Endodermal cell (in vitro differentiated cells): ENCODE data around the gene TRIM66. TPM values are rescaled to one million over a fixed set of nuclear protein-coding genes. Genes with fewer than 3 reads are reported as not detected.

Experiments
- DNase-seq: peaks from one replicate; pipeline ENCODE4 v3.0.0-alpha.2; 2017
- H3K27ac ChIP-seq: 2 replicates; pipeline ENCODE4 v1.5.1; 2013; ENCODE audit warnings: mild to moderate bottlenecking, low read depth, low read length, moderate library complexity
- H3K27me3 ChIP-seq: 2 replicates; pipeline ENCODE4 v1.6.1; 2013; ENCODE audit warnings: mild to moderate bottlenecking, low read length, moderate library complexity; ENCODE audit not compliant: insufficient read depth, control insufficient read depth, poor library complexity, severe bottlenecking
- H3K36me3 ChIP-seq: 2 replicates; pipeline ENCODE4 v1.7.0; 2013; ENCODE audit warnings: mild to moderate bottlenecking, low read length, moderate library complexity; ENCODE audit not compliant: control insufficient read depth, insufficient read depth
- H3K4me1 ChIP-seq: one replicate; pipeline ENCODE4 v1.7.0; 2013; ENCODE audit warnings: low read length; ENCODE audit not compliant: control insufficient read depth, insufficient read depth
- H3K4me3 ChIP-seq: 2 replicates; pipeline ENCODE4 v1.5.1; 2013; ENCODE audit warnings: mild to moderate bottlenecking, low read length, moderate library complexity
- H3K9ac ChIP-seq: 2 replicates; pipeline ENCODE4 v1.6.1; 2013; ENCODE audit warnings: mild to moderate bottlenecking, low read length, moderate library complexity; ENCODE audit not compliant: poor library complexity, severe bottlenecking; ENCODE audit errors: extremely low read depth
- H3K9me3 ChIP-seq: 2 replicates; pipeline ENCODE4 v1.6.1; 2013; ENCODE audit warnings: mild to moderate bottlenecking, low read length, moderate library complexity; ENCODE audit not compliant: control insufficient read depth
- H3K27ac Mint-ChIP-seq: 2 replicates; pipeline ENCODE4 v1.8.0; 2020; ENCODE audit warnings: mixed read lengths
- H3K27me3 Mint-ChIP-seq: 2 replicates; pipeline ENCODE4 v1.8.0; 2021; ENCODE audit warnings: mild to moderate bottlenecking, mixed read lengths; ENCODE audit not compliant: insufficient read depth
- H3K36me3 Mint-ChIP-seq: 2 replicates; pipeline ENCODE4 v1.8.0; 2020; ENCODE audit warnings: low read depth, mixed read lengths
- H3K4me1 Mint-ChIP-seq: 2 replicates; pipeline ENCODE4 v1.8.0; 2020; ENCODE audit warnings: mixed read lengths
- H3K4me3 Mint-ChIP-seq: 2 replicates; pipeline ENCODE4 v1.8.0; 2020; ENCODE audit warnings: mild to moderate bottlenecking, moderate library complexity, mixed read lengths
- H3K9me3 Mint-ChIP-seq: 2 replicates; pipeline ENCODE4 v1.8.0; 2020; ENCODE audit warnings: mild to moderate bottlenecking, mixed read lengths
- CTCF ChIP-seq: fragments of 200-600 bp; sonication (generic); conservative IDR thresholded peaks from 2 replicates; pipeline ENCODE4 v1.5.0; 2021; ENCODE audit warnings: antibody characterized with exemption, mild to moderate bottlenecking
- WGBS, 2 experiments: methylation state at CpG; one replicate each; pipeline versions ENCODE4 v1.1.5 to v1.1.7; 2013; ENCODE audit warnings: missing lambda C conversion rate in 2 of 2, mixed read lengths in 1 of 2; ENCODE audit not compliant: insufficient coverage in 1 of 2, insufficient read length in 1 of 2; 5-methylcytosine and 5-hydroxymethylcytosine counted together
- total RNA-seq, 2 donors: library from RNA; stranded (reverse); fragmentation: NEBNext Ultra II Directional in 1 of 2; extraction: Animal tissue kit (Norgen Biotek cat#: 25700) in 1 of 2; gene quantifications; 2 replicates in 1 of 2; 3 replicates in 1 of 2; pipeline ENCODE4 v1.2.1, GENCODE V29; 2021

Gene TRIM66
- total RNA-seq, 2 donors from 2014 or later, result 4.3 to 4.6 TPM

GRCh38 chr11:8729837-8730696 lies 47.6 kb upstream of the TRIM66 start:
- peaks cover 43% of the 10 kb centered on the region for H3K4me1 Mint-ChIP-seq
- H3K9me3 ChIP-seq, result no peaks in the 10 kb centered on the region
- H3K4me3 Mint-ChIP-seq, result no peak overlapping the region
- H3K27ac ChIP-seq, result no peak overlapping the region
- no peak overlapping the region for H3K4me3 ChIP-seq
- peaks cover 21% of the 10 kb centered on the region for H3K4me1 ChIP-seq
- H3K27ac Mint-ChIP-seq, result no peak overlapping the region
- TF ChIP-seq CTCF, result peak; percentile 53
- H3K9me3 Mint-ChIP-seq, result no peaks in the 10 kb centered on the region
- WGBS, 2 experiments, result 96 to 97% methylated on average over 21 to 38 of the region's 38 CpGs
- no peaks in the 10 kb centered on the region for H3K27me3 ChIP-seq
- peaks cover 77% of the 10 kb centered on the region for H3K36me3 ChIP-seq
- DNase-seq, result peak; percentile 67
- H3K27me3 Mint-ChIP-seq, result no peaks in the 10 kb centered on the region
- H3K9ac ChIP-seq, result no peak overlapping the region
- H3K36me3 Mint-ChIP-seq, result peaks cover 22% of the 10 kb centered on the region

- no peak overlapping the region for H3K4me3 ChIP-seq
- Mint-ChIP-seq H3K9me3 (no peaks in the 10 kb centered on the region), H3K27me3 (no peaks in the 10 kb centered on the region), H3K4me3 (no peak overlapping the region), H3K27ac (no peak overlapping the region), H3K4me1 (peaks cover 47% of the 10 kb centered on the region), H3K36me3 (peaks cover 22% of the 10 kb centered on the region)
- no peaks in the 10 kb centered on the region for H3K27me3 ChIP-seq
- H3K9ac ChIP-seq, result no peak overlapping the region
- no peak for DNase-seq
- no peak for TF ChIP-seq CTCF
- H3K27ac ChIP-seq, result no peak overlapping the region
- peaks cover 29% of the 10 kb centered on the region for H3K4me1 ChIP-seq
- 90% methylated on average over 6 of the region's 6 CpGs; no CpG with 5 or more reads in 1 of the 2 experiments for WGBS, 2 experiments
- no peaks in the 10 kb centered on the region for H3K9me3 ChIP-seq
- H3K36me3 ChIP-seq, result peaks cover 85% of the 10 kb centered on the region
Measured at GRCh38 chr11:8729067-8729466, 46.6 kb upstream of the TRIM66 start.

GRCh38 chr11:8728563-8728962 lies 46.1 kb upstream of the TRIM66 start:
- H3K9me3 ChIP-seq, result no peaks in the 10 kb centered on the region
- H3K27me3 Mint-ChIP-seq, result no peaks in the 10 kb centered on the region
- H3K27ac Mint-ChIP-seq, result no peak overlapping the region
- H3K4me3 ChIP-seq, result no peak overlapping the region
- no peak overlapping the region for H3K4me3 Mint-ChIP-seq
- H3K9ac ChIP-seq, result no peak overlapping the region
- no peak for TF ChIP-seq CTCF
- no peaks in the 10 kb centered on the region for H3K9me3 Mint-ChIP-seq
- H3K4me1 Mint-ChIP-seq, result peaks cover 45% of the 10 kb centered on the region
- peaks cover 89% of the 10 kb centered on the region for H3K36me3 ChIP-seq
- peaks cover 24% of the 10 kb centered on the region for H3K36me3 Mint-ChIP-seq
- H3K27me3 ChIP-seq, result no peaks in the 10 kb centered on the region
- WGBS, 2 experiments, result 86 to 89% methylated on average over 3 to 4 of the region's 4 CpGs
- no peak overlapping the region for H3K27ac ChIP-seq
- H3K4me1 ChIP-seq, result peaks cover 29% of the 10 kb centered on the region
- DNase-seq, result no peak
